Measurements from ENCODE around the gene TBC1D10A.

GRCh38 chr22:30336752-30337460 lies 10.2 kb upstream of the TBC1D10A start:
- TF ChIP-seq CTCF (IDR thresholded peaks at IDR 0.05; ENCODE audit: poor library complexity) (no peak), EZH2 (IDR thresholded peaks at IDR 0.05; ENCODE audit: borderline replicate concordance) (no peak)
